Bronchial epithelial cell (primary cell): ENCODE measurements around the gene JMJD1C. TPM values are rescaled to one million over a fixed set of nuclear protein-coding genes. Genes with fewer than 3 reads are reported as not detected.
"Not testable (repeated sequence)": the region's sequence is repeated elsewhere in the genome, so short reads cannot be mapped to it uniquely, and the experiment has no call there.

ENCODE experiments used
- DNase-seq: peaks from one replicate; pipeline ENCODE4 v3.0.0-alpha.2; 2010; ENCODE audit warnings: low read depth
- FAIRE-seq: peaks from 2 replicates; lab custom pipeline; 2011; peaks lifted over from hg19 to GRCh38; lab: Jason Lieb, UNC
- H3K27me3 ChIP-seq: 2 replicates; pipeline ENCODE4 v1.5.1; 2011; ENCODE audit warnings: low read length; ENCODE audit not compliant: control insufficient read depth, insufficient read depth
- H3K36me3 ChIP-seq: 2 replicates; pipeline ENCODE4 v1.5.1; 2011; ENCODE audit warnings: low read length; ENCODE audit not compliant: control insufficient read depth, insufficient read depth
- H3K4me3 ChIP-seq: 2 replicates; pipeline ENCODE4 v1.5.1; 2011; ENCODE audit warnings: mild to moderate bottlenecking, low read depth, low read length, control low read depth
- CTCF ChIP-seq: IDR thresholded peaks from 2 replicates; pipeline ENCODE4 v1.5.1; 2011; ENCODE audit warnings: mild to moderate bottlenecking, moderate library complexity, low read length, control low read depth, inconsistent platforms; ENCODE audit not compliant: insufficient read depth, severe bottlenecking
- total RNA-seq: library from RNA; depleted of rRNA; stranded (reverse); fragments of >200 nt; gene quantifications from 2 replicates; pipeline ENCODE4 v1.2.1, GENCODE V29; 2014

The JMJD1C gene
- total RNA-seq, 1 donor from 2014 or later, result 72.1 TPM

GRCh38 chr10:63504145-63504881 is 38.5 kb upstream of the JMJD1C start:
- FAIRE-seq (peak; percentile 97), DNase-seq (peak; percentile 96)
- H3K27me3 ChIP-seq, result no peaks in the 10 kb centered on the region
- H3K36me3 ChIP-seq, result no peaks in the 10 kb centered on the region
- no peak overlapping the region for H3K4me3 ChIP-seq
- peak; percentile 22 for TF ChIP-seq CTCF

DNA sequence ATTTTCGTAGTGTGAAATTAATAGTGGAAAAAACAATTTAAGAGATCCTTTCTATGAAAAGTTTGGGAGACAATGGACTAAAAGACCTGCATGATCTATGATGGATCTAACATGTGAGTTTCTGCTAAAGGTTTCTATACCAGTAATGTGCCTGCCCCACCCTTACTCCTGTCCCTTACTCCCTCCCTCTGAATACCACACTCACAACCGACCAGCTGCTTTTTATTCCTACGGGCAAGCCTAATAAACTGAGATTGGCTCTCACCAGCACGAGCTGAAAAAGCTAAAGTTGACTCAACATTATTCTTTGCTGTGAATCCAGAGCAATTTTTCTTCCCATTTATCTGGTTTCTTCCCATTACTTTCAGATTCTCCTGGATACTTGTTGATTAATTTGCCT is 37.6 kb upstream of the JMJD1C start:
- FAIRE-seq, result no peak
- DNase-seq, result no peak
- H3K36me3 ChIP-seq, result no peaks in the 10 kb centered on the region
- TF ChIP-seq CTCF, result no peak
- no peaks in the 10 kb centered on the region for H3K27me3 ChIP-seq
- no peak overlapping the region for H3K4me3 ChIP-seq

- no peaks in the 10 kb centered on the region for H3K36me3 ChIP-seq
- no peak for DNase-seq
- TF ChIP-seq CTCF, result no peak
- no peak overlapping the region for H3K4me3 ChIP-seq
- no peaks in the 10 kb centered on the region for H3K27me3 ChIP-seq
- no peak for FAIRE-seq
Measured at GRCh38 chr10:63502832-63503231, 37.1 kb upstream of the JMJD1C start.

GRCh38 chr10:63501954-63502353 is 36.2 kb upstream of the JMJD1C start:
- H3K4me3 ChIP-seq, result no peak overlapping the region
- DNase-seq (no peak), FAIRE-seq (no peak)
- H3K27me3 ChIP-seq, result no peaks in the 10 kb centered on the region
- no peak for TF ChIP-seq CTCF
- no peaks in the 10 kb centered on the region for H3K36me3 ChIP-seq

DNA sequence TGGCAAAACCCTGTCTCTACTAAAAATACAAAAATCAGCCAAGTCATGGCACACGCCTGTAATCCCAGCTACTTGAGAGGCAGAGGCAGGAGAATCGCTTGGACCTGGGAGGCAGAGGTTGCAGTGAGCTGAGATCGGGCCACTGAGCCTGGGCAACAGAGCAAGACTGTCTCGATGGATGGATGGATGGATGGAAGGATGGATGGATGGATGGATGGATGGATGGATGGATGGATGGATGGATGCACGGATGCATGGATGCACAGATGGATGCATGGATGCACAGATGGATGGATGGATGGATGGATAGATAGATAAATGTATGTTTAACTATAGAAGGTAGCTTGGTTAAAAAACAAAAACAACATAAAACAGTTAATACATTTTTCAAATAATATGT is 34.8 kb upstream of the JMJD1C start:
- not testable (repeated sequence) for H3K27me3 ChIP-seq, DNase-seq, H3K36me3 ChIP-seq, FAIRE-seq, H3K4me3 ChIP-seq

DNA sequence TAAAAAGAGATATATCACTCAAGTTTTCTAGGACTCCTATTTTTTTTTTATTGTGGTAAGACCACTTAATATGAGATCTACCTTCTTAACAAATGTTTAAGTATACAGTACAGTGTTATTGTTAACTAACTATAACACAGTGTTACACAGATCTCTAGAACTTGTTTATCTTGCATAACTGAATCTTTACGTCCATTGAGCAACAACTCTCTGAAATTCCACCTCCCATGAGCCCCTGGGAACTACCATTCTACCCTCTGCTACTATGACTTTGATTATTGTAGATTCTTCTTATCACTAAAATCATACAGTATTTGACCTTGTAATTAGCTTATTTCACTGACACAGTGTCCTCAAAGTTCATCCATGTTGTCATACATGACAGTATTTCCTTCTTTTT is 32.9 kb upstream of the JMJD1C start:
- no peak for DNase-seq
- Histone ChIP-seq H3K27me3 (no peaks in the 10 kb centered on the region), H3K4me3 (no peak overlapping the region), H3K36me3 (no peaks in the 10 kb centered on the region)
- no peak for TF ChIP-seq CTCF
- FAIRE-seq, result no peak
